HG02571 (cell line): Measurements from ENCODE around the gene ITGAX.
A peak's percentile ranks its signal among the peaks of the same experiment; 100 is the strongest.
"Not testable (repeated sequence)": the region's sequence is repeated elsewhere in the genome, so short reads cannot be mapped to it uniquely, and the experiment has no call there.

Source experiments
- ATAC-seq: cut with Tn5 transposase; IDR thresholded peaks from one replicate; pipeline ENCODE4 v1.9.1; 2021; ENCODE audit warnings: mild to moderate bottlenecking, moderate library complexity; ENCODE audit not compliant: unreplicated experiment

Gene ITGAX

DNA sequence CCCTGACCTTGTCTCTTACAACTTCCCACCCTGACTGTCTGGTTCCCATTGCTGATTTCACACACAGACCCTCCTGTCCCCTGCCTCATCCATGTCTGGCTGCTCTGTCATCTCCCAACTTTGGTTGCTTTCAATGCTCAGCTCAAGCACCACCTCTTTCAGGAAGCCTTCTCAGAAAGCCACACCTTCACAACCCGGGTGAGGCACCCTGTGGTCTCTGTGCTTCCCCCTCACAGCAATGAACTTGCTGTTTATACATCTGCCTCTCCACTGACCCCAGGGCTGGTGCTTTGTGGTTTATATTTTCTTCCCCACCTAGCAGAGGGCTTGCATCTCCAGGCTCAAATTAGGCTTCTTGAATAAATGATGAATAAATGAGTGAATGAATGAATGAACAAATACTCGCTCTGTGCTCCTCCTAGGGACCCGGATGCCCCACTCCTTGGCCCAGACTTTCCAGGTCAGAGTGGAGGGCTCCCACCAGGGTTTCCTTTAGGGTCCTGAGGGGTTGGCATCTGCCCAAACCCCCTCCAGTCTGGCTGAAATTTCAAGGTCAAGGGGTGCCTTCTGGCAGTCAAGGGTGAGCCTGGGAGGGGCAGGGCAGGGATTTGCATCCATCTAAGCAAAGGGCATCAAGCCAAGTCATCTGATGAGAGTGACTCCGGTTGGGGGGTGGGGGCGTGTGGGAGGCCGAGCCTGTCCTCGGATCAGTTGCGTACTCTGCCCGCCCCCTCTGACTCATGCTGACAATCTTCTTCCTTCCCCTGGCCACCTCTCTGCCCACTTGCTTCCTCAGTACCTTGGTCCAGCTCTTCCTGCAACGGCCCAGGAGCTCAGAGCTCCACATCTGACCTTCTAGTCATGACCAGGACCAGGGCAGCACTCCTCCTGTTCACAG is at the start of gene ITGAX:
TSS of gene ITGAX (plus strand) at position 783 of the 898 bp plus-strand sequence. CDS start at position 862, 79 bp downstream.
- ATAC-seq = peak; percentile 70

DNA sequence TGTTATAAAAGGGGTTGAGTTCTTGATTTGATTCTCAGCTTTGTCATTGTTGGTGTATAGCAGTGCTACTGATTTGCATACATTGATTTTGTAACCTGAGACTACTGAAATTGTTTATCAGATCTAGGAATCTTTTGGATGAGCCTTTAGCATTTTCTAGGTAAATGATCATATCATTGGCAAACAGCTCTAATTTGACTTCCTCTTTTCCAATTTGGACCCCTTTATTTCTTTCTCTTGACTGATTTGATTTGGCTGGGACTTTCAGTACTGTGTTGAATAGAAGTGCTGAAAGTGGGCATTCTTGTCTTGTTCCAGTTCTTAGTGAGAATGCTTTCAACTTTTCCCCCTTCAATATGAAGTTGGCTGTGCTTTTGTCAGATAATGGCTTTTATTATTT is 49.8 kb upstream of the ITGAX start:
- ATAC-seq = no peak

GRCh38 chr16:31308381-31308780 is 46.6 kb upstream of the ITGAX start:
- not testable (repeated sequence) for ATAC-seq

DNA sequence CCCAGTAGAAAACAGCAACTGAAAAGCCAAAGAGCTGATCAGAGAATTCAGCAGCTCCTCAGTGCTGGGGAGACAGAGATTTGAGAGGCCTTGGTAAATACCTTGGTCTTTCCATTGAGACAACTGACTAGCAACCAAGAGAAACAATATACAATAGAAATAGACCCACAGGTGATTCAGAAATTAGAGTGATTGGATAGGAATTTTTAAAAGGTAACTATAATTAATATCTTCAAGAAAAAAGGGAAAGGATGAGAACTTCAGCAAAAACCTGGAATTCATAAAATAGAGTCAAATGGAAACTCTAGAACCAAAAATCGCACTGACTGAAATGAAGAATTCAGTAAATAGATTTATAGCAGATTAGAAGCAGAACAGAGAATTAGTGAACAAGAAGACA is 32.5 kb upstream of the ITGAX start:
- ATAC-seq = no peak

DNA sequence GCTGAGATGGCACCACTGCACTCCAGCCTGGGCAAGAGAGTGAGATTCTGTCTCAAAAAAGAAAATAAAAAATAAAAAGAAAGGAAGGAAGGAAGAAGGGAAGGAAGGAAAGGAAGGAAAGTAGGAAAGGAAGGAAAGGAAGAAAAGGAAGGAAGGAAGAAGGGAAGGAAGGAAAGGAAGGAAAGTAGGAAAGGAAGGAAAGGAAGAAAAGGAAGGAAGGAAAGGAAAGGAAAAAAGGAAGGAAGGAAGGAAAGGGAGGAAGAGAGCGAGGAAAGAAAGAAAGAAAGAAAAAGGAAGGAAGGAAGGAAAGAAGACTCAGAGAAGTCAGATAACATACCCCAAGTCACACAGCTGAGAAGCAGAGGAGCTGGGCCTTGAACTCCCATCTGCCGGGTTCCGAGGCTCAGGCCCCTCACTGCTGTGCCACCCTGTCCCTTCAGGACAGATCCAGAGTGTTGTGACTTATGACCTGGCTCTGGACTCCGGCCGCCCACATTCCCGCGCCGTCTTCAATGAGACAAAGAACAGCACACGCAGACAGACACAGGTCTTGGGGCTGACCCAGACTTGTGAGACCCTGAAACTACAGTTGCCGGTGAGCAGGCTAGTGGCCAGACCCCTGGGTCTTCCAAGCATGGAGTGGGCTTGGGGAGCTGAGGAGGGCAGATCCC is 30.9 kb upstream of the ITGAX start:
- ATAC-seq = no peak

GRCh38 chr16:31325171-31325570 is 29.8 kb upstream of the ITGAX start:
- ATAC-seq = no peak

GRCh38 chr16:31327646-31328225 is 27.2 kb upstream of the ITGAX start:
- no peak for ATAC-seq

- ATAC-seq = no peak
Observed at GRCh38 chr16:31328322-31329052, 26.5 kb upstream of the ITGAX start.

GRCh38 chr16:31329671-31330552 is 25.1 kb upstream of the ITGAX start:
- ATAC-seq = no peak

DNA sequence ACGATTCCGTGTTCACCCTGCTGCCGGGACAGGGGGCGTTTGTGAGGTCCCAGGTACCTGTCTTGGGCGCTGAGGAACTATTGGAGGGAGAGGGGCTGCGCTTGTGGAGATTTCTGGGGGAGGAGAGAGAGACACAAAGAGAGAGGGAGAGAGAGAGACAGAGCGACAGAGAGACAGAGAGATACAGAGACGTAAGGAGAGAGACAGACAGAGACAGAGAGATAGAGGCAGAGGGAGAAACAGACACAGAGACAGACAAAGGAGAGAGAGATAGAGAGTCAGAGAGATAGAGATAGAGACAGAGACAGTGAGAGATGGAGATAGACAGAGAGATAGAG is 24.5 kb upstream of the ITGAX start:
- no peak for ATAC-seq

- no peak for ATAC-seq
Observed at GRCh38 chr16:31331141-31331764, 23.7 kb upstream of the ITGAX start.

DNA sequence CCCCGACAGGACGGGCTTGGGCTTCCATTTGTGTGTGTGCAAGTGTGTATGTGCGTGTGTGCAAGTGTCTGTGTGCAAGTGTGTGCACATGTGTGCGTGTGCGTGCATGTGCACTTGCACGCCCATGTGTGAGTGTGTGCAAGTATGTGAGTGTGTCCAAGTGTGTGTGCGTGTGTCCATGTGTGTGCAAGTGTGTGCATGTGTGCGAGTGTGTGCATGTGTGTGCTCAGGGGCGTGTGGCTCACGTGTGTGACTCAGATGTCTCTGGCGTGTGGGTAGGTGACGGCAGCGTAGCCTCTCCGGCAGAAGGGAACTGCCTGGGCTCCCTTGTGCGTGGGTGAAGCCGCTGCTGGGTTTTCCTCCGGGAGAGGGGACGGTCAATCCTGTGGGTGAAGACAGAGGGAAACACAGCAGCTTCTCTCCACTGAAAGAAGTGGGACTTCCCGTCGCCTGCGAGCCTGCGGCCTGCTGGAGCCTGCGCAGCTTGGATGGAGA is 23.1 kb upstream of the ITGAX start:
- ATAC-seq = no peak

GRCh38 chr16:31332544-31332943 is 22.4 kb upstream of the ITGAX start:
- ATAC-seq = no peak

DNA sequence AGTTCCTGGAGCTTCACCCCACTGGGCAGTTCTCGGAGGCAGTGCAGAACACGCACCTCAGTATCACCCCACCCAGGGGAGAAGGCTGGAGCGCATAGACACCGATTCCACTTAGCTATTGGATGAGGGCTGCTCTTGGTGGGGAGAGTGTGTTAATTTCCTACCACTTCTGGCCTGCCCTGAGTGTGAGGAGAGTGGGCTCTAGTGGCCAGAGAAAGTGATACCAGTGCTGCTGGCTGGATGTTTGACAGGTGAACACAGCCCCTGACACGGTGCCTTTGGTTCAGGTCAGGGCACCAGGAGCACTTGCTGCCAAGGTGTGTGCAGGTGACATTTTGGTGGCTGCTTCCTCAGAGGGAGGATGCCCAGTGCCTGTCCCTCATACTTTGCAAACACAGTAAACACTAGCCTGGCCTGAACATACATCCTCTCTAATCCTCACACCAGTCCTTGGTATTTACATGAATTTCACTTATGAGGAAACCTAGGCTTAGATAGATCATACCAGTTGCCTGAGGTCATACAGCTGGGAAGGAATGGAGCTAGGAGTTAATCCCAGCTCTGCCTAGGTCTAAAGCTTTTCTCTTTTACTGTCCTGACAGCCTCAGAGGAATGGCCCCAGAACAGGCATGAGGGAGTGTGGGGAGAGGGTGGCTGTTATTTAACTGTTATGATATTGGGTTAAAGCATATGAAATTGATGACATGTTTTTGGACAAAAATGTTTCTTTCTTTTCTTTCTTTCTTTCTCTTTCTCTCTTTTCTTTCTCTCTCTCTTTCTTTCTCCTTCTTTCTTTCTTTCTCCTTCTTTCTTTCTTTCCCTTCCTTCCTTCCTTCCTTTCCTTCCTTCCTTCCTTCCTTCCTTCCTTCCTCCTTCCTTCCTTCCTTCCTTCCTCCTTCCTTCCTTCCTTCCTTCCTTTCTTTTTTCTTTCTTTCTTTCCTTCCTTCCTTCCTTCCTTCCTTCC is 21.0 kb upstream of the ITGAX start:
- no peak for ATAC-seq

GRCh38 chr16:31334934-31335333 is 20.0 kb upstream of the ITGAX start:
- ATAC-seq = no peak

DNA sequence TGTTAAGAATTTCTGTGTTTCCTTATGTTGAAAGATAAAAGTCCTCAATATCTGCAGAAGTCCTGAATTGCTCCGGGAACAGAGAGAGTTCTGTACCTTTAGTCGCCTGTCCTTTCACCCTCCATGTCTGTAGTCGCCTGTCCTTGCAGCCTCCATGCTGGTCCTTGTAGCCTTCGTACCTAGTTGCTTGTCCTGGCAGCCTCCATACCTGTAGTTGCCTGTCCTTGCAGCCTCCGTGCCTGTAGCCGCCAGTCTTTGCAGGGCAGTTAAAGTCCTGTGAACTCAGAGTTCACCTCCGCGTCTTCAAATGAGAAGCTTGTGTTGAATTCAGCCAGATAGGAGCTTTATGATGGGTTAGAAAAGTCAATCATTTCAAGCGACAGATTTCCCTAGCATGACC is 19.5 kb upstream of the ITGAX start:
- no peak for ATAC-seq

DNA sequence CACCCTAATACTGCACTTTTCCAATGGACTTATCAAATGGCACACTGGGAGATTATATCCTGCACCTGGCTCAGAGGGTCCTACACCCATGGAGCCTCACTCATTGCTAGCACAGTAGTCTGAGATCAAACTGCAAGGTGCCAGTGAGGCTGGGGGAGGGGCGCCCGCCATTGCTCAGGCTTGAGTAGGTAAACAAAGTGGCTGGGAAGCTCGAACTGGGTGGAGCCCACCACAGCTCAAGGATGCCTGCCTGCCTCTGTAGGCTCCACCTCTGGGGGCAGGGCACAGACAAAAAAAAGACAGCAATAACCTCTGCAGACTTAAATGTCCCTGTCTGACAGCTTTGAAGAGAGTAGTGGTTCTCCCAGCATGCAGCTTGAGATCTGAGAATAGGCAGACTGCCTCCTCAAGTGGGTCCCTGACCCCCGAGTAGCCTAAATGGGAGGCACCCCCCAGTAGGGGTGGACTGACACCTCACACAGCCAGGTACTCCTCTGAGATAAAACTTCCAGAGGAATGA is 16.8 kb upstream of the ITGAX start:
- ATAC-seq = not testable (repeated sequence)

DNA sequence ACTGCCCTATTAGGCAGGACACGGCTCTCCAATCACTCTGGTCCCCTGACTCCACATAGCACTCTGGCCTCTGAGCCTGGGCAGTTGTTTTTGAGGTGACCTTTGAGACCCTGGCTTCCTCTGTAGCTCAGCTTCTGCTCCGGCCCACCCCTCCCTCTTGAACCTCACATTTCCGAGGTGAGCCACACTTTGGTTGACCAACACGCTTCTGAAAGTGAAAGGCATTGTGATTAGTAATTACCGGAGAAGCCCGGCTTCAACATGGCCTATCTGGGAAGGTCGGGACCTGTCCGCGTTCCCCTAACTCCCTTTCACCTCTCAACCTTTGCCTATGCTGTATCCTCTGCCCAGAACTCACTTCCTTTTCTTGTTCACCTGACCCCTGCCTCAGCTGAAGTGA is 10.3 kb upstream of the ITGAX start:
- ATAC-seq = peak; percentile 66
